Body of pancreas (tissue), 4 donors: ENCODE data around the gene PHAX. TPM values are rescaled to one million over a fixed set of nuclear protein-coding genes. Genes with fewer than 3 reads are reported as not detected.
A peak's percentile ranks its signal among the peaks of the same experiment; 100 is the strongest.

Source experiments
- ATAC-seq: fragments of 150-250 bp; one replicate; pipeline ENCODE4 v1.9.1; 2016
- DNase-seq, 4 donors: peaks; one replicate each; pipeline ENCODE4 v3.0.0-alpha.2; 2019
- H3K27ac ChIP-seq, 4 donors: fragments of 200-600 bp; sonication (generic); 1 replicate in 3 of 4; 2 replicates in 1 of 4; pipeline versions ENCODE4 v1.5.1 to v1.6.1; 2016 to 2019; ENCODE audit warnings: mild to moderate bottlenecking in 1 of 4, mixed read lengths in 1 of 4, moderate library complexity in 1 of 4
- H3K27me3 ChIP-seq, 2 donors: fragments of 200-600 bp; sonication (generic); one replicate each; pipeline ENCODE4 v1.6.0; 2016; ENCODE audit warnings: mild to moderate bottlenecking in 1 of 2
- H3K36me3 ChIP-seq, 2 donors: fragments of 200-600 bp; sonication (generic); replicated peaks in 1 of 2; 2 replicates each; pipeline ENCODE4 v1.5.1; 2016; ENCODE audit warnings: low read depth in 2 of 2; ENCODE audit not compliant: insufficient read depth in 1 of 2
- H3K4me1 ChIP-seq: fragments of 200-600 bp; sonication (generic); one replicate; pipeline ENCODE4 v1.6.0; 2016
- H3K4me3 ChIP-seq, 2 donors: fragments of 200-600 bp; sonication (generic); 1 replicate in 1 of 2; 2 replicates in 1 of 2; pipeline ENCODE4 v1.5.1; 2016 to 2019
- H3K9me3 ChIP-seq, 3 donors: fragments of 200-600 bp; sonication (generic); 1 replicate in 2 of 3; 2 replicates in 1 of 3; pipeline ENCODE4 v1.5.1; 2016
- POLR2A ChIP-seq, 3 donors: fragments of 450-650 bp; IDR thresholded peaks; one replicate each; pipeline ENCODE4 v1.6.1; 2016; ENCODE audit warnings: antibody characterized with exemption in 3 of 3, mild to moderate bottlenecking in 2 of 3
- WGBS, 2 donors: methylation state at CpG; one replicate each; pipeline ENCODE4 v1.1.5; 2017; 5-methylcytosine and 5-hydroxymethylcytosine counted together
- intact Hi-C: fragments of 100-400 bp; cut with DNase I; formaldehyde crosslinking; loops from one replicate; pipeline ENCODE4 v1.15.1; 2023
- small RNA-seq: library from RNA; depleted of rRNA; stranded (forward); fragments of <200 nt; gene quantifications from one replicate; pipeline ENCODE3, GENCODE V24; 2016
- total RNA-seq, 2 donors: library from RNA; depleted of rRNA; stranded (reverse); fragments of >200 nt; gene quantifications; one replicate each; pipeline ENCODE4 v1.1.0, GENCODE V29; 2016
- TF ChIP-seq, protein P1 (sequence below), 7 experiments: fragments of 450-650 bp in 4 of 7; fragments of 200-600 bp in 3 of 7; sonication (generic) in 3 of 7; IDR thresholded peaks; one replicate each; pipeline ENCODE4 v1.5.1; 2016 to 2019; ENCODE audit warnings: antibody characterized with exemption in 7 of 7

Gene PHAX
- total RNA-seq, 2 donors from 2014 or later = 24.6 to 26.7 TPM

DNA sequence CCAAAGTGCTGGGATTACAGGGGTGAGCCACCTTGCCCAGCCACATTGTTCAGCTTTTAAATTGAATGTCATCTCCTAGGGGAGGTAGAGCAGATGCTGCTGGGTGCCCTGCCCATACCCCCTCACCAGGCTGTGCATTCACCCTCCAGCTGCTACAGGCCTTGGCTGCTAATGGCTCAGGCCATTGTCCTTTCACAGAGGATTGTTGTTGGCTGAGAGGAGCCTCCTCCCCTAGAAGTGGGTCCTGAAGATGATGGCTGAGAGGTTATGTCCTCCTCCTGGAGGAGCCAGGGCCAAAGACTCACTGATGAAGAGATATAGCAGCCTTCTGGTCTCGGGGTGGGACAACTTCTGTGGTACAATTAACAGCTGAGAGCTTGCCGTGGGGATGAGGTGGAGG lies 74.6 kb downstream of the PHAX start:
- H3K4me1 ChIP-seq = no peaks in the 10 kb centered on the region
- no peak overlapping the region for H3K27ac ChIP-seq
- no peaks in the 10 kb centered on the region for H3K36me3 ChIP-seq
- DNase-seq (no peak), ATAC-seq (no peak)
- no peak for TF ChIP-seq POLR2A (IDR thresholded peaks at IDR 0.05)
- TF ChIP-seq, protein P1, sequence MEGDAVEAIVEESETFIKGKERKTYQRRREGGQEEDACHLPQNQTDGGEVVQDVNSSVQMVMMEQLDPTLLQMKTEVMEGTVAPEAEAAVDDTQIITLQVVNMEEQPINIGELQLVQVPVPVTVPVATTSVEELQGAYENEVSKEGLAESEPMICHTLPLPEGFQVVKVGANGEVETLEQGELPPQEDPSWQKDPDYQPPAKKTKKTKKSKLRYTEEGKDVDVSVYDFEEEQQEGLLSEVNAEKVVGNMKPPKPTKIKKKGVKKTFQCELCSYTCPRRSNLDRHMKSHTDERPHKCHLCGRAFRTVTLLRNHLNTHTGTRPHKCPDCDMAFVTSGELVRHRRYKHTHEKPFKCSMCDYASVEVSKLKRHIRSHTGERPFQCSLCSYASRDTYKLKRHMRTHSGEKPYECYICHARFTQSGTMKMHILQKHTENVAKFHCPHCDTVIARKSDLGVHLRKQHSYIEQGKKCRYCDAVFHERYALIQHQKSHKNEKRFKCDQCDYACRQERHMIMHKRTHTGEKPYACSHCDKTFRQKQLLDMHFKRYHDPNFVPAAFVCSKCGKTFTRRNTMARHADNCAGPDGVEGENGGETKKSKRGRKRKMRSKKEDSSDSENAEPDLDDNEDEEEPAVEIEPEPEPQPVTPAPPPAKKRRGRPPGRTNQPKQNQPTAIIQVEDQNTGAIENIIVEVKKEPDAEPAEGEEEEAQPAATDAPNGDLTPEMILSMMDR (IDR thresholded peaks at IDR 0.05) = no peak
- H3K4me3 ChIP-seq = no peak overlapping the region
- WGBS, 2 donors = 84 to 92% methylated on average over 2 of the region's 2 CpGs
- H3K9me3 ChIP-seq = no peaks in the 10 kb centered on the region
- no peaks in the 10 kb centered on the region for H3K27me3 ChIP-seq
- intact Hi-C loops = no loop called here

GRCh38 chr5:126676195-126676624 lies 75.5 kb downstream of the PHAX start:
- no peaks in the 10 kb centered on the region for H3K9me3 ChIP-seq
- DNase-seq (peak; percentile 61 to 72 (median 66)), ATAC-seq (peak; percentile 86)
- no peaks in the 10 kb centered on the region for H3K4me1 ChIP-seq
- no peak overlapping the region for H3K4me3 ChIP-seq
- H3K36me3 ChIP-seq = no peaks in the 10 kb centered on the region
- TF ChIP-seq, protein P1 (IDR thresholded peaks at IDR 0.05) = peak; percentile 56 to 91 (median 85)
- no peak for TF ChIP-seq POLR2A (IDR thresholded peaks at IDR 0.05)
- H3K27me3 ChIP-seq = no peaks in the 10 kb centered on the region
- WGBS, 2 donors = 18 to 25% methylated on average over 4 of the region's 4 CpGs
- H3K27ac ChIP-seq = no peak overlapping the region
- intact Hi-C loops = no loop called here

Small RNA genes lying within 50 kb of the gene (small RNA-seq; reads per million reads assigned to genes)
- gene BOLA3P3 (not detected), gene RNU6-290P (not detected)

Other genes with a start within 250 kb of the PHAX start
- 10 to 100 TPM; 34.9 to 35.8 TPM for gene GRAMD2B, start 177.5 kb upstream of the PHAX start, total RNA-seq
- 10 to 100 TPM; 19.1 to 27.0 TPM for gene ALDH7A1, start 5.7 kb upstream of the PHAX start, total RNA-seq
- gene LMNB1, start 176.2 kb downstream of the PHAX start, total RNA-seq = 1 to 10 TPM; 1.3 to 2.0 TPM